GM23338 (cell line): ENCODE data around the gene ALDH1A1. TPM values are rescaled to one million over a fixed set of nuclear protein-coding genes. Genes with fewer than 3 reads are reported as not detected.

ENCODE experiments used
- ATAC-seq: fragments of 200-7000 bp; cut with Tn5 transposase; 3 replicates; pipeline ENCODE4 v1.9.1; 2020
- DNase-seq: peaks from one replicate; pipeline ENCODE4 v3.0.0-alpha.2; 2015; ENCODE audit warnings: low spot score
- H2AFZ ChIP-seq: fragments of 200-600 bp; sonication (generic); 2 replicates; pipeline ENCODE4 v1.8.0; 2016; ENCODE audit warnings: antibody characterized with exemption, mild to moderate bottlenecking, moderate library complexity
- H3F3A ChIP-seq: fragments of 200-600 bp; sonication (generic); replicated peaks from 2 replicates; pipeline ENCODE4 v1.8.0; 2017; ENCODE audit warnings: antibody characterized with exemption, mixed run types, low read depth
- H3K27ac ChIP-seq: fragments of 200-600 bp; sonication (generic); 2 replicates; pipeline ENCODE4 v1.6.1; 2016; ENCODE audit warnings: low read depth
- H3K27me3 ChIP-seq: fragments of 200-600 bp; sonication (generic); 2 replicates; pipeline ENCODE4 v1.8.0; 2016; ENCODE audit warnings: mild to moderate bottlenecking, mixed run types, moderate library complexity; ENCODE audit not compliant: insufficient read depth
- H3K36me3 ChIP-seq: fragments of 200-600 bp; sonication (generic); 2 replicates; pipeline ENCODE4 v1.8.0; 2016; ENCODE audit warnings: mild to moderate bottlenecking; ENCODE audit not compliant: insufficient read depth
- H3K4me1 ChIP-seq: fragments of 200-600 bp; sonication (generic); 2 replicates; pipeline ENCODE4 v1.8.0; 2016; ENCODE audit warnings: mild to moderate bottlenecking, moderate library complexity; ENCODE audit not compliant: insufficient read depth
- H3K4me2 ChIP-seq: fragments of 200-600 bp; sonication (generic); 2 replicates; pipeline ENCODE4 v1.7.1; 2017; ENCODE audit warnings: mixed run types
- H3K4me3 ChIP-seq: fragments of 200-600 bp; sonication (generic); 2 replicates; pipeline ENCODE4 v1.6.1; 2016; ENCODE audit warnings: mixed run types
- H3K79me2 ChIP-seq: fragments of 200-600 bp; sonication (generic); replicated peaks from 2 replicates; pipeline ENCODE4 v1.8.0; 2017; ENCODE audit warnings: mild to moderate bottlenecking; ENCODE audit not compliant: insufficient read depth
- H3K9me2 ChIP-seq: fragments of 200-600 bp; sonication (generic); 2 replicates; pipeline ENCODE4 v1.8.0; 2017; ENCODE audit not compliant: insufficient read depth
- H4K20me1 ChIP-seq: fragments of 200-600 bp; sonication (generic); replicated peaks from 2 replicates; pipeline ENCODE4 v1.8.0; 2017; ENCODE audit warnings: mild to moderate bottlenecking; ENCODE audit not compliant: insufficient read depth
- H3K27ac Mint-ChIP-seq: 2 replicates; pipeline ENCODE4 v1.8.0; 2020; ENCODE audit warnings: inconsistent platforms, mild to moderate bottlenecking, moderate library complexity, mixed read lengths
- H3K27me3 Mint-ChIP-seq: 3 replicates; pipeline ENCODE4 v1.8.0; 2022; ENCODE audit warnings: low read depth, mild to moderate bottlenecking, moderate library complexity, mixed read lengths, inconsistent platforms; ENCODE audit not compliant: insufficient read depth, poor library complexity
- H3K36me3 Mint-ChIP-seq: 3 replicates; pipeline ENCODE4 v1.8.0; 2021; ENCODE audit warnings: low read depth, mild to moderate bottlenecking, inconsistent platforms, moderate library complexity, mixed read lengths
- H3K4me1 Mint-ChIP-seq: 3 replicates; pipeline ENCODE4 v1.8.0; 2020; ENCODE audit warnings: mild to moderate bottlenecking, inconsistent platforms, mixed read lengths
- H3K4me3 Mint-ChIP-seq: 3 replicates; pipeline ENCODE4 v1.8.0; 2021; ENCODE audit warnings: moderate library complexity, mild to moderate bottlenecking, inconsistent platforms, mixed read lengths
- H3K9me3 Mint-ChIP-seq: 3 replicates; pipeline ENCODE4 v1.8.0; 2020; ENCODE audit warnings: moderate library complexity, mild to moderate bottlenecking, inconsistent platforms, mixed read lengths
- CREB1 ChIP-seq: fragments of 250-450 bp; sonication (Bioruptor Pico); IDR thresholded peaks from 2 replicates; pipeline ENCODE4 v1.5.0; 2020; ENCODE audit warnings: low read depth, mild to moderate bottlenecking, moderate library complexity
- EZH2phosphoT487 ChIP-seq: fragments of 200-600 bp; sonication (generic); IDR thresholded peaks from one replicate; pipeline ENCODE4 v1.8.1; 2018; ENCODE audit warnings: antibody characterized with exemption; ENCODE audit not compliant: unreplicated experiment
- NANOG ChIP-seq: IDR thresholded peaks from 2 replicates; pipeline ENCODE4 v1.6.1; 2016; ENCODE audit warnings: antibody characterized with exemption, borderline replicate concordance
- STAT1 ChIP-seq: IDR thresholded peaks from one replicate; pipeline ENCODE4 v1.6.1; 2016; ENCODE audit warnings: antibody characterized with exemption; ENCODE audit not compliant: unreplicated experiment
- ZNF114 ChIP-seq: fragments of 250-450 bp; sonication (Bioruptor Pico); IDR thresholded peaks from 2 replicates; pipeline ENCODE4 v1.5.0; 2020; ENCODE audit warnings: mild to moderate bottlenecking, moderate library complexity
- ZNF331 ChIP-seq: fragments of 250-450 bp; sonication (Bioruptor Pico); IDR thresholded peaks from 2 replicates; pipeline ENCODE4 v1.5.0; 2020; ENCODE audit warnings: low read depth, mild to moderate bottlenecking, moderate library complexity
- polyA plus RNA-seq: library from polyadenylated mRNA; unstranded; fragments of >200 nt; fragmentation: Nextera tagmentation; extraction: Ambion mirVana; gene quantifications from 2 replicates; pipeline ENCODE4 v1.2.1, GENCODE V29; 2016
- total RNA-seq: library from RNA; depleted of rRNA; stranded (reverse); fragments of >200 nt; shearing (Covaris generic); gene quantifications from 2 replicates; pipeline ENCODE4 v1.2.3, GENCODE V29; 2014
- TF ChIP-seq, protein P1 (sequence below): fragments of 250-450 bp; sonication (Bioruptor Pico); IDR thresholded peaks from 2 replicates; pipeline ENCODE4 v1.5.0; 2020; ENCODE audit warnings: mild to moderate bottlenecking, moderate library complexity

The ALDH1A1 gene
- total and polyA plus RNA-seq, 2 experiments from 2014 or later, result 2.1 to 3.4 TPM

DNA sequence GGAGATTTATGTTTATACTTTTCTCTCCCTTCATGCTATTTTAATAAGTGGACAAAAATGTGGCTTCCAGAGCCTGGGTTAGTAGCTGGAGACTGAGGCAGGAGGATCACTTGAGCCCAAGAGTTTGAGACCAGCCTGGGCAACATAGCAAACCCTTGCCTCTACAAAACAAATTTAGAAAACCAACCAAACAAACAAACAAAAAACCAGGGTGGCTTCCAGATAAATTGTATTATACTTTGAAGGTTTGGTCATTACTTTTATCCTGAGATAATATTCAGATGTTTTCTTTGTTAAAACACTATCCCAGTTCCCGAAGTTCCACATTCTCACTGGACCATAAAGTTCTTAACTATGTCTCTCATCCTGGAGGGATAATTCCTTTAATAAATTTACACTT lies 46.0 kb downstream of the ALDH1A1 start (continued):
- TF ChIP-seq, protein P1, sequence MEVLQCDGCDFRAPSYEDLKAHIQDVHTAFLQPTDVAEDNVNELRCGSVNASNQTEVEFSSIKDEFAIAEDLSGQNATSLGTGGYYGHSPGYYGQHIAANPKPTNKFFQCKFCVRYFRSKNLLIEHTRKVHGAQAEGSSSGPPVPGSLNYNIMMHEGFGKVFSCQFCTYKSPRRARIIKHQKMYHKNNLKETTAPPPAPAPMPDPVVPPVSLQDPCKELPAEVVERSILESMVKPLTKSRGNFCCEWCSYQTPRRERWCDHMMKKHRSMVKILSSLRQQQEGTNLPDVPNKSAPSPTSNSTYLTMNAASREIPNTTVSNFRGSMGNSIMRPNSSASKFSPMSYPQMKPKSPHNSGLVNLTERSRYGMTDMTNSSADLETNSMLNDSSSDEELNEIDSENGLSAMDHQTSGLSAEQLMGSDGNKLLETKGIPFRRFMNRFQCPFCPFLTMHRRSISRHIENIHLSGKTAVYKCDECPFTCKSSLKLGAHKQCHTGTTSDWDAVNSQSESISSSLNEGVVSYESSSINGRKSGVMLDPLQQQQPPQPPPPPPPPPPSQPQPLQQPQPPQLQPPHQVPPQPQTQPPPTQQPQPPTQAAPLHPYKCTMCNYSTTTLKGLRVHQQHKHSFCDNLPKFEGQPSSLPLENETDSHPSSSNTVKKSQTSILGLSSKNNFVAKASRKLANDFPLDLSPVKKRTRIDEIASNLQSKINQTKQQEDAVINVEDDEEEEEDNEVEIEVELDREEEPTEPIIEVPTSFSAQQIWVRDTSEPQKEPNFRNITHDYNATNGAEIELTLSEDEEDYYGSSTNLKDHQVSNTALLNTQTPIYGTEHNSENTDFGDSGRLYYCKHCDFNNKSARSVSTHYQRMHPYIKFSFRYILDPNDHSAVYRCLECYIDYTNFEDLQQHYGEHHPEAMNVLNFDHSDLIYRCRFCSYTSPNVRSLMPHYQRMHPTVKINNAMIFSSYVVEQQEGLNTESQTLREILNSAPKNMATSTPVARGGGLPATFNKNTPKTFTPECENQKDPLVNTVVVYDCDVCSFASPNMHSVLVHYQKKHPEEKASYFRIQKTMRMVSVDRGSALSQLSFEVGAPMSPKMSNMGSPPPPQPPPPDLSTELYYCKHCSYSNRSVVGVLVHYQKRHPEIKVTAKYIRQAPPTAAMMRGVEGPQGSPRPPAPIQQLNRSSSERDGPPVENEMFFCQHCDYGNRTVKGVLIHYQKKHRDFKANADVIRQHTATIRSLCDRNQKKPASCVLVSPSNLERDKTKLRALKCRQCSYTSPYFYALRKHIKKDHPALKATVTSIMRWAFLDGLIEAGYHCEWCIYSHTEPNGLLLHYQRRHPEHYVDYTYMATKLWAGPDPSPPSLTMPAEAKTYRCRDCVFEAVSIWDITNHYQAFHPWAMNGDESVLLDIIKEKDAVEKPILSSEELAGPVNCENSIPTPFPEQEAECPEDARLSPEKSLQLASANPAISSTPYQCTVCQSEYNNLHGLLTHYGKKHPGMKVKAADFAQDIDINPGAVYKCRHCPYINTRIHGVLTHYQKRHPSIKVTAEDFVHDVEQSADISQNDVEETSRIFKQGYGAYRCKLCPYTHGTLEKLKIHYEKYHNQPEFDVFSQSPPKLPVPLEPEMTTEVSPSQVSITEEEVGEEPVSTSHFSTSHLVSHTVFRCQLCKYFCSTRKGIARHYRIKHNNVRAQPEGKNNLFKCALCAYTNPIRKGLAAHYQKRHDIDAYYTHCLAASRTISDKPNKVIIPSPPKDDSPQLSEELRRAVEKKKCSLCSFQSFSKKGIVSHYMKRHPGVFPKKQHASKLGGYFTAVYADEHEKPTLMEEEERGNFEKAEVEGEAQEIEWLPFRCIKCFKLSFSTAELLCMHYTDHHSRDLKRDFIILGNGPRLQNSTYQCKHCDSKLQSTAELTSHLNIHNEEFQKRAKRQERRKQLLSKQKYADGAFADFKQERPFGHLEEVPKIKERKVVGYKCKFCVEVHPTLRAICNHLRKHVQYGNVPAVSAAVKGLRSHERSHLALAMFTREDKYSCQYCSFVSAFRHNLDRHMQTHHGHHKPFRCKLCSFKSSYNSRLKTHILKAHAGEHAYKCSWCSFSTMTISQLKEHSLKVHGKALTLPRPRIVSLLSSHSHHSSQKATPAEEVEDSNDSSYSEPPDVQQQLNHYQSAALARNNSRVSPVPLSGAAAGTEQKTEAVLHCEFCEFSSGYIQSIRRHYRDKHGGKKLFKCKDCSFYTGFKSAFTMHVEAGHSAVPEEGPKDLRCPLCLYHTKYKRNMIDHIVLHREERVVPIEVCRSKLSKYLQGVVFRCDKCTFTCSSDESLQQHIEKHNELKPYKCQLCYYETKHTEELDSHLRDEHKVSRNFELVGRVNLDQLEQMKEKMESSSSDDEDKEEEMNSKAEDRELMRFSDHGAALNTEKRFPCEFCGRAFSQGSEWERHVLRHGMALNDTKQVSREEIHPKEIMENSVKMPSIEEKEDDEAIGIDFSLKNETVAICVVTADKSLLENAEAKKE (CRISPR knock-in tag), result no peak
- TF ChIP-seq ZNF331 (CRISPR knock-in tag) (no peak), CREB1 (CRISPR knock-in tag) (no peak), ZNF114 (CRISPR knock-in tag) (no peak), NANOG (no peak), EZH2phosphoT487 (no peak), STAT1 (no peak)

DNA sequence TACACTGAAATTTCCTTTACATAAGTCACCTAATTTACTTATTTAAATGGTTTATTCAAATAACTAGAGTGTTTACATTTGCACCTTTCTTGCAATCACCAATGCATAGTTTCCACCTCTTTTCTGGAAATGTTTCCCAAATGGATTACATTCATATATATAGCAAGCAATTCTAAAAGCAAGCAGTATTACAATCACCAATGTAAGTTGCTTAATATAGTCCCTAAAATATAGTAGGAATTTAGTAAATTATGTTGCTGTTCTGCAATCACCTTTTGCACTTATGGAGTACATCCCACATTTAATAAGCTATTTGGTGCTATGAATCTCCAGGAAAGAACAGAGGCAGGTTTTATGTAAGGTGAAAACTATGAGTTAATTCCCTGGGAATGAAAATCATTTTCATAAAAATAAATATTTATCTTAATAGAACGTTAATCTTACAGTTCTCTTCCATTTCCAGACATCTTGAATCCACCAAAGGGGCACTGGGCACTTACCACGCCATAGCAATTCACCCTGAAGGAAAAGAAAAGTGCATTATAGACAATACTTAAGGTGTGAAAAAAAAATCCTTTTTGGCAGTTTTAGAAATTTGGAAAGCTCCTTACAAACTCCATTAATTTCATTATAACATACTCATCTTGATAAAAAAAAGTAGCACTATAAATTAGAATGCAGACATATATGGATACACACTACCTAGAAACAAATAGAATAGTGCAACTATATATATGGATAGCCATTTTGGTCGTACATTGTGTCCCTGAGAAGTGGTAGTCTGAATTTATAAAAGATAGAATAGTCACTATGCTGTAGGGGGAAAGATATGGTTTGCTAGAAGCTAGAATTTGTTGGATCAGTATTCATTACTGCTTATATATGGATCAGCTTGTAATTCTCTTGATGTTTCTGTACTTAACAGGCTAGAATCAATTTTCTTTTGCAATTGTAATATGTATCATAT lies 47.1 kb downstream of the ALDH1A1 start:
- peaks cover 3% of the 10 kb centered on the region for H3K27me3 Mint-ChIP-seq
- H3F3A ChIP-seq, result no peaks in the 10 kb centered on the region
- TF ChIP-seq, protein P1 (CRISPR knock-in tag), result no peak
- no peak for TF ChIP-seq NANOG
- no peak for TF ChIP-seq STAT1

More for the DNA sequence above, 47.1 kb downstream of the ALDH1A1 start:
- Histone ChIP-seq H3K4me2 (no peak overlapping the region), H3K27me3 (no peaks in the 10 kb centered on the region), H3K4me1 (no peaks in the 10 kb centered on the region), H3K27ac (no peak overlapping the region), H3K9me2 (no peaks in the 10 kb centered on the region), H2AFZ (no peak overlapping the region), H3K4me3 (no peak overlapping the region), H3K36me3 (no peaks in the 10 kb centered on the region), H4K20me1 (no peaks in the 10 kb centered on the region), H3K79me2 (no peaks in the 10 kb centered on the region)
- Mint-ChIP-seq H3K4me3 (no peak overlapping the region), H3K9me3 (no peaks in the 10 kb centered on the region), H3K27ac (no peak overlapping the region), H3K36me3 (no peaks in the 10 kb centered on the region), H3K4me1 (no peaks in the 10 kb centered on the region)
- ATAC-seq, result no peak
- DNase-seq, result no peak
